AG10803 (cell line): ENCODE measurements around the gene FBN2.

ENCODE experiments used
- DNase-seq: peaks from one replicate; pipeline ENCODE4 v3.0.0; 2010; ENCODE audit warnings: low read depth
- H3K4me3 ChIP-seq: 2 replicates; pipeline ENCODE4 v1.5.1; 2011; ENCODE audit warnings: mild to moderate bottlenecking, low read length, control low read depth
- CTCF ChIP-seq: conservative IDR thresholded peaks from 2 replicates; pipeline ENCODE4 v1.5.1; 2011; ENCODE audit warnings: mild to moderate bottlenecking, low read length, control low read depth, inconsistent platforms

The FBN2 gene

DNA sequence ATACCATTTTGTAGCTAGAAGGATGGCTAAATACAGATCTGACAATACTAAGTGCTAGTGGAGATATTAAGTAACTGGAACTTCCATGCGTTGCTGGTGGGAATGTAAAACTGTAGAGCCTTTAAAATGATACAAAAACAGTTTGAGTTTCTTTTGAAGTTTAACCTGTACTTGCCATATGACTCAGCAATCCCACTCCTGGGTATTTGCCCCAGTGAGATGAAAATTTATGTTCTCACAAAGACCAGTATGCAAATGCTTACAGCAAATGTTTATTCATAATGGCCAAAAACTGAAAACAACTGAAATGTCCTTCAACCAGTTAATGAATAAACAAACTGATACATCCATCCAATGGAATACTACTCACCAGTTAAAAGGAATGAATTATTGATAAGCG, 317.2 kb downstream of the FBN2 start:
- no peak overlapping the region for H3K4me3 ChIP-seq
- DNase-seq, result no peak
- TF ChIP-seq CTCF, result no peak

- no peak overlapping the region for H3K4me3 ChIP-seq
- peak; percentile 83 for DNase-seq
- TF ChIP-seq CTCF, result no peak
These were observed 321.0 kb downstream of the FBN2 start for GRCh38 chr5:128216860-128217531.

DNA sequence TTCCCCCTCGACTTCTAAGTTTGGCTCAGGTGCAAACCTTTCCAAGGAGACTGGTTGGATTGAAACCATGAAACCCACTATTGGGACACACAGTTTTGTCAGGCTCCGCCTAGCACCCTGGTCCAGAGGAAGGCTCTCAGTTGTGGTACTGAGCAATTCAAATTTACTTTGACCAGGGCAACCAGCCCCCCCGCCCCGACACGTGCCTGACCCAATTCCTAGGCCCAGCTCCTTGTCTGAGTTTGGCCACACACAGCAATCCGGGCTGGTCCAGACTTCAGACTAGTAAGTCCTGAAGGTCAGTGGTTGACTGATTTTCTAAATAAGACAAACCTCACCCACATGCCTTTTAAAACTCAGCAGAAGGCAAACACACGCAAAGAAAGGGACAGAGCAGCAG, 321.8 kb downstream of the FBN2 start:
- DNase-seq, result no peak
- H3K4me3 ChIP-seq, result no peak overlapping the region
- no peak for TF ChIP-seq CTCF

- no peak for TF ChIP-seq CTCF
- no peak overlapping the region for H3K4me3 ChIP-seq
- DNase-seq, result no peak
These were observed 324.2 kb downstream of the FBN2 start for GRCh38 chr5:128213833-128214232.

DNA sequence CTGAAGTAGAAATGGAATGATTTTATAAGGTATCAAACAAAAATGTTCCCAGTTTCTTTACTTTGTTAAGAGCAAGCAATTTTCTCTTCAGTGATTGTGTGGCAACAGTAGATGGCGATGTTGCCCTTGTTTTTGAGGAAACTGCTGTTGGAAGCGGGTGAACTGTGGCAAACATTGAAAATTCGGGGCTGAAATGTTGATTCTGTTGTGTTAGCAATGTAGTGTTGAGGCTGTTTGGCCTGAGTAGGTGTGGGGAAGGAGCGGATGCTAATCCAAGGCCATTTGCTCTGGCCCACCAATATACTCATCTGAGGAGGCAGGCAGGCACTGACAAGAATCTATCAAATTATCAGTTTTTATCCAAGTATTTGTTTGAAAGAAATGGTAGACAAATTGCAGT, 324.7 kb downstream of the FBN2 start:
- TF ChIP-seq CTCF, result peak; percentile 89
- H3K4me3 ChIP-seq, result no peak overlapping the region
- peak; percentile 68 for DNase-seq

GRCh38 chr5:128212191-128212806, 325.7 kb downstream of the FBN2 start:
- no peak for DNase-seq

More at GRCh38 chr5:128212191-128212806, 325.7 kb downstream of the FBN2 start:
- no peak for TF ChIP-seq CTCF
- H3K4me3 ChIP-seq, result no peak overlapping the region
